ENCODE measurements around the gene EVX2. TPM values are rescaled to one million over a fixed set of nuclear protein-coding genes. Genes with fewer than 3 reads are reported as not detected.

The EVX2 gene
- total RNA-seq, 1 experiment from 2014 or later: not detected

DNA sequence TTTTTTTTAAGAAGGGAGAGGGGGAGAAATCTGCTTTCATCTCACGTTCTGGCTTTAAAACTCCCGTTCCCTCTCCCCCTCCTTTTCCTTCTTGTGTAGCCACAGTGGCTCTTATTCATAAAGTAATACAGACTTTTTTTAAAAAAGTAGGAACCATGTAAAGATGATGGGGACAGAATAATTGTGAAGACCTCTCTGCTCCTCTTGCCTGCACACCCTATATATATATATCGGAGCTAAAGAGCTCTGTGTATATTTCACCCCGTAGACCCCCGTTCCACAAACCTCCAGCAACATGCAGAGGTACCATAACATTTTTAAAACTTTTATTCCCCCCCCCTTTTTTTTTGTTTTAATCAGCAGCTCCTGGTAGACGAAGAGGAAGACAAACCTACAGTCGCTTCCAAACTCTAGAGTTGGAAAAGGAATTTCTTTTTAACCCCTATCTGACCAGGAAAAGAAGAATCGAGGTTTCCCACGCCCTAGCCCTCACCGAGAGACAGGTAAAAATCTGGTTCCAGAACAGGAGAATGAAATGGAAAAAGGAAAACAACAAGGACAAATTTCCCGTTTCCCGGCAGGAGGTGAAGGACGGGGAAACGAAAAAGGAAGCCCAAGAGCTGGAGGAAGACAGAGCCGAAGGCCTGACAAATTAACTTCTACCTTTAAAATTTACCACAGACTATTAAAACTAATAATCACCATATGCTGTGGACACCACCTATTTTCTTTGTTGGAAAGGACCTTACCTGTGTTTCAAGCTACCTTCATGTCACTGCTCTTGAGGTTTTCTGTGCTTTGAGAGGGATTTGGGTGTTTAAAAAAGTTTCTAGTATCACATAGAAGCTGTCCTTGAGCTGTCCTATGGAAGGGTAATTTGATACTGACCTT is 47.4 kb upstream of the EVX2 start:
- CTCF ChIA-PET: interaction anchor here (1.2 to 1.7 kb wide), 3 partner anchors 9 to 523 kb away, joined by 4 to 5 read pairs (median 5); no protein-coding TSS in a partner anchor
- Mint-ChIP-seq H3K27me3 (ENCODE audit: unreplicated experiment) (no peaks in the 10 kb centered on the region), H3K36me3 (ENCODE audit: insufficient read depth, unreplicated experiment) (no peaks in the 10 kb centered on the region), H3K4me1 (ENCODE audit: low read depth, unreplicated experiment) (no peaks in the 10 kb centered on the region), H3K9me3 (ENCODE audit: low read depth, unreplicated experiment) (no peaks in the 10 kb centered on the region), H3K27ac (ENCODE audit: unreplicated experiment) (no peak overlapping the region), H3K4me3 (ENCODE audit: low read depth, unreplicated experiment) (no peak overlapping the region)
- TF ChIP-seq CTCF (IDR thresholded peaks at IDR 0.05; ENCODE audit: unreplicated experiment): no peak
- intact Hi-C loops (cut with micrococcal nuclease; ENCODE audit: unreplicated experiment): no loop called here
- no peak for DNase-seq
- BruUV-seq (replicated peaks): no TSS peak

GRCh38 chr2:176130147-176130956 is 46.6 kb upstream of the EVX2 start:
- no peak for TF ChIP-seq CTCF (IDR thresholded peaks at IDR 0.05; ENCODE audit: unreplicated experiment)
- no peaks in the 10 kb centered on the region for H3K9me3 Mint-ChIP-seq (ENCODE audit: low read depth, unreplicated experiment)
- no peak for DNase-seq

DNA sequence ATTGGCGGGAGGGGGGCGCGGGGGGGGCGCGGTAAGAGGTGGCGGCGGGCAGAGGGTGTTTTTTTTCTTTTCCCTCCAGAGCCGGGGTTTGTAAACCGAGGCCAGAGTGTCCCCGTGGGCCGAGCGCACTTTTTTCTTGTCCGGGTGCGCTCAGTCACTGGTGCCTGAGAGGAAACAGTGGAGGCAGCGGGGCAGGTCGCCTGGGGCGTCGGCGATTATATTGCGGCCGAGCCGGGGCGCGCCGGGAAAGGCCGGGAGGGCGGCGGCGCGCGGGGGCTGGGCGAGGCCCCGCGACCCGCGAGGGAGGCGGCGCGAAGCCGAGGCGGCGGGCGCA is 46.0 kb upstream of the EVX2 start:
- H3K9me3 Mint-ChIP-seq (ENCODE audit: low read depth, unreplicated experiment): no peaks in the 10 kb centered on the region
- BruUV-seq (replicated peaks): no TSS peak
- intact Hi-C loops (cut with micrococcal nuclease; ENCODE audit: unreplicated experiment): loop anchor here (5.0 to 10.0 kb wide), 3 partner anchors 423 to 1635 kb away; no protein-coding TSS in a partner anchor
- no peak overlapping the region for H3K4me3 Mint-ChIP-seq (ENCODE audit: low read depth, unreplicated experiment)
- DNase-seq: no peak
- H3K36me3 Mint-ChIP-seq (ENCODE audit: insufficient read depth, unreplicated experiment): no peaks in the 10 kb centered on the region
- no peaks in the 10 kb centered on the region for H3K27me3 Mint-ChIP-seq (ENCODE audit: unreplicated experiment)
- TF ChIP-seq CTCF (IDR thresholded peaks at IDR 0.05; ENCODE audit: unreplicated experiment): no peak
- H3K4me1 Mint-ChIP-seq (ENCODE audit: low read depth, unreplicated experiment): no peaks in the 10 kb centered on the region
- H3K27ac Mint-ChIP-seq (ENCODE audit: unreplicated experiment): no peak overlapping the region
- CTCF ChIA-PET: no interaction called here

More at GRCh38 chr2:176130147-176130956, 46.6 kb upstream of the EVX2 start:
- Mint-ChIP-seq H3K4me1 (ENCODE audit: low read depth, unreplicated experiment) (no peaks in the 10 kb centered on the region), H3K4me3 (ENCODE audit: low read depth, unreplicated experiment) (no peak overlapping the region), H3K27me3 (ENCODE audit: unreplicated experiment) (no peaks in the 10 kb centered on the region), H3K36me3 (ENCODE audit: insufficient read depth, unreplicated experiment) (no peaks in the 10 kb centered on the region), H3K27ac (ENCODE audit: unreplicated experiment) (no peak overlapping the region)
- CTCF ChIA-PET: interaction anchor here (1.7 kb wide), 1 partner anchor 10 kb away, joined by 4 read pairs; no protein-coding TSS in a partner anchor
- no TSS peak for BruUV-seq (replicated peaks)
- intact Hi-C loops (cut with micrococcal nuclease; ENCODE audit: unreplicated experiment): no loop called here

DNA sequence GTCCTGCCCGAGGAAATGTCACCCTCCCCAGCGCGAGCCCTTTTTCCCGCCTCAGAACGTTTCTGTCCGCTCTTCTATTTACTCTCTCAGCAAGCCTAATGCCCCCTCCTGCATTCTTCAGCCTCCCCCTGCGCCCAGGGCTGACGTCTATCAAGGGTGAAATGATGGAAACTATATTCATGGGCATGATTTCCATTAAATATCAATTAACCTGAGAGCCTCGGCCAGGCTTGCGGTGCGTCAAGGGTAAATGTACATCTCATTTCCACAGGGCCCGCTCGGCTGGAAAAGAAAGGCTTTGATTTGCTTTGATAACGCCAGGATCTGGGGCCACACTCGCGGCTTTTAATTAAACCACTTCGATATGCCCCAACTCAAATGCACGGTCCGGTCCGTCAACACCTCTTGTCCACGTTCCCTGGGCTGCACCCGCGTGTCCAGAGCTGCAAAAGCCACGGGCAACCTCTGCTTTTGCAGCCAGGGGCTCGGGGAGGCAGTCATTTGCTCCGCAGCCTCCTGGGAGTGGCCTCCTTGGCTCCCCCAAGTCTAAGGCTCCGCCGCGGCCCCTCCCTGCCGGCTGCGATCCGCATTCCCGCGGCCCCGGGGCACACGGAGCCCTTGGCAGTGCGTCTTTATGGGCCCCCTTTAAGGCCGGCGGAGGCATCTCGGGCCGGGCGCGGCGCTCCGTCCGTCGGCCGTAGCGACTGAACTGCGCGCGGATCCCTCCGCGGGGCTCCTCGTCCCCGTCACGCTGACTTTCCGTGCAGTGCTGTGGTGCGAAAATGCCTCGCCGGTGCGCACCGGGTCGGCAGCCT is 45.4 kb upstream of the EVX2 start, which contains the start of gene HOXD8:
Gene HOXD8 (plus strand): TSS at position 724 of the 815 bp plus-strand sequence. CDS start 662 bp downstream, outside the sequence.
- CTCF ChIA-PET: no interaction called here
- H3K27me3 Mint-ChIP-seq (ENCODE audit: unreplicated experiment): no peaks in the 10 kb centered on the region
- no peaks in the 10 kb centered on the region for H3K4me1 Mint-ChIP-seq (ENCODE audit: low read depth, unreplicated experiment)
- no TSS peak for BruUV-seq (replicated peaks)
- no peaks in the 10 kb centered on the region for H3K36me3 Mint-ChIP-seq (ENCODE audit: insufficient read depth, unreplicated experiment)
- intact Hi-C loops (cut with micrococcal nuclease; ENCODE audit: unreplicated experiment): loop anchor here (5.0 to 10.0 kb wide), 3 partner anchors 423 to 1636 kb away; no protein-coding TSS in a partner anchor
- no peak within 1 kb of the TSS for H3K4me3 Mint-ChIP-seq (ENCODE audit: low read depth, unreplicated experiment)
- DNase-seq: no peak
- H3K27ac Mint-ChIP-seq (ENCODE audit: unreplicated experiment): no peak within 1 kb of the TSS
- no peaks in the 10 kb centered on the region for H3K9me3 Mint-ChIP-seq (ENCODE audit: low read depth, unreplicated experiment)
- TF ChIP-seq CTCF (IDR thresholded peaks at IDR 0.05; ENCODE audit: unreplicated experiment): no peak

Data from Calu3 (cell line).